Esophagus squamous epithelium (tissue), 5 donors: Measurements from ENCODE around the gene SGTB. TPM values are rescaled to one million over a fixed set of nuclear protein-coding genes. Genes with fewer than 3 reads are reported as not detected.

Experiments
- DNase-seq: peaks from one replicate; lab custom pipeline; 2025; lab: John Stamatoyannopoulos, UW
- H3K27ac ChIP-seq, 4 donors: fragments of 200-600 bp; sonication (generic); one replicate each; pipeline ENCODE4 v1.5.1; 2016 to 2019; ENCODE audit warnings: mild to moderate bottlenecking in 1 of 4
- H3K27me3 ChIP-seq, 4 donors: fragments of 200-600 bp; sonication (generic); 1 replicate in 3 of 4; 2 replicates in 1 of 4; pipeline versions ENCODE4 v1.5.1 to v1.6.0; 2017 to 2021; ENCODE audit warnings: antibody characterized with exemption in 1 of 4
- H3K36me3 ChIP-seq, 3 donors: fragments of 200-600 bp; sonication (generic); one replicate each; pipeline ENCODE4 v1.5.1; 2016 to 2019
- H3K4me1 ChIP-seq, 3 donors: fragments of 200-600 bp; sonication (generic); one replicate each; pipeline ENCODE4 v1.5.1; 2017 to 2019
- H3K4me3 ChIP-seq, 4 donors: fragments of 200-600 bp; sonication (generic); 1 replicate in 3 of 4; 2 replicates in 1 of 4; pipeline ENCODE4 v1.5.1; 2016 to 2019; ENCODE audit warnings: mild to moderate bottlenecking in 2 of 4, moderate library complexity in 1 of 4
- H3K9me3 ChIP-seq, 3 donors: fragments of 200-600 bp; sonication (generic); one replicate each; pipeline ENCODE4 v1.5.1; 2016 to 2019
- POLR2A ChIP-seq, 4 donors: fragments of 450-650 bp; IDR thresholded peaks; one replicate each; pipeline ENCODE4 v1.6.1; 2017; ENCODE audit warnings: antibody characterized with exemption in 4 of 4, mild to moderate bottlenecking in 4 of 4, moderate library complexity in 3 of 4
- WGBS, 2 donors: methylation state at CpG; one replicate each; pipeline ENCODE4 v1.1.5; 2018; 5-methylcytosine and 5-hydroxymethylcytosine counted together
- intact Hi-C: fragments of 100-400 bp; cut with DNase I; formaldehyde crosslinking; loops from one replicate; pipeline ENCODE4 v1.15.0; 2022
- total RNA-seq, 4 donors: library from RNA; depleted of rRNA; stranded (reverse); fragments of >200 nt; gene quantifications; one replicate each; pipeline ENCODE4 v1.1.0, GENCODE V29; 2016
- TF ChIP-seq, protein P1 (sequence below), 6 experiments: fragments of 450-650 bp in 4 of 6; fragments of 200-600 bp in 2 of 6; sonication (generic) in 2 of 6; IDR thresholded peaks; one replicate each; pipeline ENCODE4 v1.5.1; 2016 to 2019; ENCODE audit warnings: antibody characterized with exemption in 6 of 6, mild to moderate bottlenecking in 4 of 6, moderate library complexity in 4 of 6
- donor health status: DM: yes; HTN: yes; CAD: no.

SGTB gene
- total RNA-seq, 4 donors from 2014 or later = 0.99 to 5.8 (median 3.7) TPM

GRCh38 chr5:65760504-65761275 is 38.8 kb upstream of the SGTB start:
- peaks cover 0 to 22% (median 0%) of the 10 kb centered on the region in 3 donors for H3K36me3 ChIP-seq
- H3K9me3 ChIP-seq = no peaks in the 10 kb centered on the region
- H3K4me3 ChIP-seq = no peak overlapping the region
- no peak overlapping the region for H3K27ac ChIP-seq
- 51 to 52% methylated on average over 2 of the region's 2 CpGs for WGBS, 2 donors
- intact Hi-C loops = no loop called here
- no peak for DNase-seq
- H3K27me3 ChIP-seq = no peaks in the 10 kb centered on the region
- no peaks in the 10 kb centered on the region for H3K4me1 ChIP-seq
- TF ChIP-seq POLR2A (IDR thresholded peaks at IDR 0.05) = no peak
- TF ChIP-seq, protein P1, sequence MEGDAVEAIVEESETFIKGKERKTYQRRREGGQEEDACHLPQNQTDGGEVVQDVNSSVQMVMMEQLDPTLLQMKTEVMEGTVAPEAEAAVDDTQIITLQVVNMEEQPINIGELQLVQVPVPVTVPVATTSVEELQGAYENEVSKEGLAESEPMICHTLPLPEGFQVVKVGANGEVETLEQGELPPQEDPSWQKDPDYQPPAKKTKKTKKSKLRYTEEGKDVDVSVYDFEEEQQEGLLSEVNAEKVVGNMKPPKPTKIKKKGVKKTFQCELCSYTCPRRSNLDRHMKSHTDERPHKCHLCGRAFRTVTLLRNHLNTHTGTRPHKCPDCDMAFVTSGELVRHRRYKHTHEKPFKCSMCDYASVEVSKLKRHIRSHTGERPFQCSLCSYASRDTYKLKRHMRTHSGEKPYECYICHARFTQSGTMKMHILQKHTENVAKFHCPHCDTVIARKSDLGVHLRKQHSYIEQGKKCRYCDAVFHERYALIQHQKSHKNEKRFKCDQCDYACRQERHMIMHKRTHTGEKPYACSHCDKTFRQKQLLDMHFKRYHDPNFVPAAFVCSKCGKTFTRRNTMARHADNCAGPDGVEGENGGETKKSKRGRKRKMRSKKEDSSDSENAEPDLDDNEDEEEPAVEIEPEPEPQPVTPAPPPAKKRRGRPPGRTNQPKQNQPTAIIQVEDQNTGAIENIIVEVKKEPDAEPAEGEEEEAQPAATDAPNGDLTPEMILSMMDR (IDR thresholded peaks at IDR 0.05) = peak in 1 of 6 experiments; percentile 35

DNA sequence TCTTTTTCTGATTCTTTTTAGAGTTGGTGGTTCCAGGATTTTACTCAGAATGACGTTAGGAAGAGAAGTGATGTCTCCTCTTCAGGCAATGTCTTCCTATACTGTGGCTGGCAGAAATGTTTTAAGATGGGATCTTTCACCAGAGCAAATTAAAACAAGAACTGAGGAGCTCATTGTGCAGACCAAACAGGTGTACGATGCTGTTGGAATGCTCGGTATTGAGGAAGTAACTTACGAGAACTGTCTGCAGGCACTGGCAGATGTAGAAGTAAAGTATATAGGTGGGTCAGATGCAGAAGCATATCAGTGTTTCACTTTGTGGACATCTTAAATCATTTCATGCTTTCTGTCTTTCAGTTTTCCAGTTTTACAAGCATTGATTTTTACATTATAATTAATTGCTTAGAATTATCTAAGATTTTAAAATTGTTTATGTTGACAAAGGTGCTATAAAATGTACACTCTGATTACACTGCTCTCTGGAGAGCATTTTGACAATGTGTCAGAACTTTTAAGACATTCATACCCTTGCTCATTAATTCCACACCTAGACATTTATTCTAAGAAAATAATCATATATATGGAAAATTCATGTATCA is 36.7 kb upstream of the SGTB start:
- 83 to 86% methylated on average over 4 of the region's 4 CpGs for WGBS, 2 donors
- no peak for DNase-seq
- Histone ChIP-seq H3K27me3 (no peaks in the 10 kb centered on the region), H3K9me3 (no peaks in the 10 kb centered on the region), H3K27ac (no peak overlapping the region), H3K36me3 (peaks cover 0 to 22% (median 0%) of the 10 kb centered on the region in 3 donors), H3K4me3 (no peak overlapping the region), H3K4me1 (no peaks in the 10 kb centered on the region)
- TF ChIP-seq, protein P1 (IDR thresholded peaks at IDR 0.05) = no peak
- TF ChIP-seq POLR2A (IDR thresholded peaks at IDR 0.05) = no peak
- intact Hi-C loops = no loop called here

DNA sequence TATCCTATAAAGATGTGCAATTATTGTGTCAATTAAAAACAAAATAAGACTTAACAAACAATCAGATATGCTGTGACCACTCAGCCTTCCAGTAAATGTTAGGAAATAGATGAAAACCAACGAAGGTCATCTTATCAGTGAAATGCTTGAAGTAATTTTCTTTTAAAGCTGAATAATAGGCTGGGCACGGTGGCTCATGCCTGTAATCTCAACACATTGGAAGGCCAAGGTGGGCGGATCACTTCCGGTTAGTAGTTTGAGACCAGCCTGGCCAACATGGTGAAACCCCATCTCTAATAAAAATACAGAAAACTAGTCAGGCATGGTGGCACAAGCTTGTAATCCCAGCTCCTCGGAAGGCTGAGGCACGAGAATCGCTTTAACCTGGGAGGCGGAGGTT is 31.3 kb upstream of the SGTB start:
- DNase-seq = no peak
- WGBS, 2 donors = 81% methylated on average over 7 to 8 of the region's 8 CpGs
- Histone ChIP-seq H3K4me1 (no peaks in the 10 kb centered on the region), H3K36me3 (no peaks in the 10 kb centered on the region), H3K27ac (no peak overlapping the region), H3K27me3 (no peaks in the 10 kb centered on the region), H3K9me3 (no peaks in the 10 kb centered on the region), H3K4me3 (no peak overlapping the region)
- intact Hi-C loops = no loop called here
- TF ChIP-seq, protein P1 (IDR thresholded peaks at IDR 0.05) = no peak
- no peak for TF ChIP-seq POLR2A (IDR thresholded peaks at IDR 0.05)

DNA sequence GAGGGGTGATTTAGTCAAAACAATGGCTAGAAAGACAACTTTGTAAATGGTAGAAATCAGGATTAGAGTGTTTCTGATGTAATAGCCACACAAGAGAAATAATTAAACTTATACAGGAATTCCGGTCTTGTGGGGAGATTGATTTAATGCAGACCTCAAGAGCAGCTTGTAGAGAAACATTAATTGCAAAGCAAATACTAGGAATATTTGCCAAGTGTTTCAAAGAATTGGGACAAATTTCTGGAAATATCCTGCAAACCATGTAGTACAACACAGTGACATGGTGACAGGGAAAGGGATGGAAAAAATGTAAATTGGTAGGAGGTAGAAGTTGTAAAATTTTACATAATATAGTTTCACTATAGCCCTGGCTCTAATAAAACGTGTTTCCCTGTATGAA is 29.0 kb upstream of the SGTB start:
- TF ChIP-seq, protein P1 (IDR thresholded peaks at IDR 0.05) = no peak
- TF ChIP-seq POLR2A (IDR thresholded peaks at IDR 0.05) = no peak
- intact Hi-C loops = no loop called here
- no peak overlapping the region for H3K27ac ChIP-seq
- no peak for DNase-seq
- WGBS, 2 donors = 73 to 90% methylated on average over 2 of the region's 2 CpGs
- H3K27me3 ChIP-seq = no peaks in the 10 kb centered on the region
- H3K4me3 ChIP-seq = no peak overlapping the region
- no peaks in the 10 kb centered on the region for H3K36me3 ChIP-seq
- no peaks in the 10 kb centered on the region for H3K9me3 ChIP-seq
- no peaks in the 10 kb centered on the region for H3K4me1 ChIP-seq

- WGBS, 2 donors = 90 to 91% methylated on average over 5 of the region's 5 CpGs
- no peak for DNase-seq
- Histone ChIP-seq H3K27ac (no peak overlapping the region), H3K4me1 (no peaks in the 10 kb centered on the region), H3K27me3 (no peaks in the 10 kb centered on the region), H3K9me3 (no peaks in the 10 kb centered on the region), H3K36me3 (no peaks in the 10 kb centered on the region), H3K4me3 (no peak overlapping the region)
- no peak for TF ChIP-seq POLR2A (IDR thresholded peaks at IDR 0.05)
- TF ChIP-seq, protein P1 (IDR thresholded peaks at IDR 0.05) = no peak
- intact Hi-C loops = no loop called here
Observed at GRCh38 chr5:65749956-65750355, 28.0 kb upstream of the SGTB start.
